Upper lobe of right lung (tissue), 1 donor: ENCODE measurements around the gene NSRP1. TPM values are rescaled to one million over a fixed set of nuclear protein-coding genes. Genes with fewer than 3 reads are reported as not detected.

ENCODE experiments used
- ATAC-seq: fragments of 200-7000 bp; cut with Tn5 transposase; one replicate; pipeline ENCODE4 v1.9.1; 2020; ENCODE audit warnings: mild to moderate bottlenecking, moderate library complexity
- DNase-seq: peaks from one replicate; pipeline ENCODE4 v3.0.0-alpha.2; 2020
- H3K27ac ChIP-seq: fragments of 200-600 bp; one replicate; pipeline ENCODE4 v1.8.0; 2022
- H3K27me3 ChIP-seq: fragments of 200-600 bp; one replicate; pipeline ENCODE4 v1.8.0; 2022; ENCODE audit warnings: mild to moderate bottlenecking
- H3K36me3 ChIP-seq: fragments of 200-600 bp; one replicate; pipeline ENCODE4 v1.8.0; 2022
- H3K4me1 ChIP-seq: fragments of 200-600 bp; one replicate; pipeline ENCODE4 v1.8.0; 2022
- H3K4me3 ChIP-seq: fragments of 200-600 bp; one replicate; pipeline ENCODE4 v1.8.0; 2022; ENCODE audit warnings: mild to moderate bottlenecking
- H3K9me3 ChIP-seq: fragments of 200-600 bp; one replicate; pipeline ENCODE4 v1.8.0; 2022
- CTCF ChIP-seq: fragments of 200-600 bp; IDR thresholded peaks from one replicate; pipeline ENCODE4 v1.8.0; 2022; ENCODE audit warnings: antibody characterized with exemption
- intact Hi-C: fragments of 100-400 bp; cut with DNase I; formaldehyde crosslinking; loops from one replicate; pipeline ENCODE4 v1.11.0; 2022
- microRNA-seq: library from miRNA; unstranded; fragments of <30 nt; microRNA quantifications from one replicate; pipeline ENCODE4 v1.2.0, GENCODE V29; 2020; ENCODE audit warnings: borderline microRNAs expressed
- total RNA-seq: library from RNA; stranded (reverse); fragmentation: NEBNext Ultra II Directional; extraction: Animal tissue kit (Norgen Biotek cat#: 25700); gene quantifications from one replicate; pipeline ENCODE4 v1.2.1, GENCODE V29; 2021
- donor health status: DM: no; HTN: yes; CAD: no; lungs with severe emphysema.

Gene NSRP1
- total RNA-seq, 1 donor from 2014 or later, result 31.0 TPM

GRCh38 chr17:30234964-30235363 lies 118.3 kb downstream of the NSRP1 start:
- H3K4me1 ChIP-seq, result peaks cover 23% of the 10 kb centered on the region
- ATAC-seq (peak; percentile 3), DNase-seq (no peak)
- H3K27me3 ChIP-seq, result peaks cover 35% of the 10 kb centered on the region
- peak overlapping the region; percentile 60 for H3K27ac ChIP-seq
- no peak for TF ChIP-seq CTCF
- H3K4me3 ChIP-seq, result peak overlapping the region; percentile 42
- no peaks in the 10 kb centered on the region for H3K36me3 ChIP-seq
- intact Hi-C loops, result no loop called here
- H3K9me3 ChIP-seq, result no peaks in the 10 kb centered on the region

- no peak for TF ChIP-seq CTCF
- ATAC-seq, result peak; percentile 52
- no peaks in the 10 kb centered on the region for H3K9me3 ChIP-seq
- no peak for DNase-seq
- H3K27ac ChIP-seq, result peak within 1 kb of the TSS; percentile 60
- intact Hi-C loops, result no loop called here
- H3K27me3 ChIP-seq, result peaks cover 35% of the 10 kb centered on the region
- H3K4me3 ChIP-seq, result peak within 1 kb of the TSS; percentile 42
- H3K36me3 ChIP-seq, result no peaks in the 10 kb centered on the region
- peaks cover 23% of the 10 kb centered on the region for H3K4me1 ChIP-seq
Observed at GRCh38 chr17:30235386-30236296, 119.0 kb downstream of the NSRP1 start, which contains the start of gene SLC6A4. Gene SLC6A4, minus strand, starts transcription at chr17:30235697. Its CDS starts 13,739 bp downstream, at chr17:30221958.

Small RNA genes within 50 kb of the gene (microRNA-seq; reads per million reads assigned to microRNA genes)
- not detected for gene MIR423

Other genes starting within 250 kb of the NSRP1 start
- gene SSH2, start 186.6 kb upstream of the NSRP1 start, total RNA-seq, result 72.0 TPM
- 1.1 TPM for gene EFCAB5, start 175.2 kb upstream of the NSRP1 start, total RNA-seq
- gene SLC6A4, start 118.9 kb downstream of the NSRP1 start, total RNA-seq, result 72.9 TPM
- gene BLMH, start 175.1 kb downstream of the NSRP1 start, total RNA-seq, result 26.0 TPM
- not detected for gene TMIGD1, start 217.2 kb downstream of the NSRP1 start, total RNA-seq